OCI-LY3 (cell line): Measurements from ENCODE around the gene ATP2B1.
"Not testable (repeated sequence)": the region's sequence is repeated elsewhere in the genome, so short reads cannot be mapped to it uniquely, and the experiment has no call there.

Experiments used
- H2AFZ ChIP-seq: fragments of 200-600, 300-600 bp; shearing (Covaris generic); 2 replicates; pipeline ENCODE4 v1.6.0; 2014; ENCODE audit warnings: antibody characterized with exemption, low read depth, low read length
- H3K27ac ChIP-seq: fragments of 200-600, 300-600 bp; sonication (generic); 2 replicates; pipeline ENCODE4 v1.5.1; 2014; ENCODE audit warnings: mild to moderate bottlenecking, low read length, moderate library complexity, mixed read lengths
- H3K27me3 ChIP-seq: fragments of 200-600, 300-600 bp; sonication (generic); 2 replicates; pipeline ENCODE4 v1.6.1; 2014; ENCODE audit warnings: low read depth, low read length, mixed read lengths
- H3K36me3 ChIP-seq: fragments of 200-600, 300-600 bp; sonication (generic); replicated peaks from 2 replicates; pipeline ENCODE3; 2014; ENCODE audit warnings: low read depth, low read length, mixed read lengths
- H3K4me1 ChIP-seq: fragments of 300-600, 200-600 bp; sonication (generic); 2 replicates; pipeline ENCODE4 v1.6.1; 2014; ENCODE audit warnings: low read length, mixed read lengths
- H3K4me2 ChIP-seq: fragments of 200-600, 300-600 bp; sonication (generic); 2 replicates; pipeline ENCODE4 v1.6.1; 2014; ENCODE audit warnings: low read length, mixed read lengths
- H3K4me3 ChIP-seq: fragments of 300-600, 200-600 bp; sonication (generic); 2 replicates; pipeline ENCODE4 v1.5.1; 2014; ENCODE audit warnings: antibody characterized with exemption, mild to moderate bottlenecking, low read length, moderate library complexity
- H3K79me2 ChIP-seq: fragments of 300-600, 200-600 bp; shearing (Covaris generic); 2 replicates; pipeline ENCODE4 v1.6.1; 2014; ENCODE audit warnings: mild to moderate bottlenecking, low read length, mixed read lengths
- H3K9ac ChIP-seq: fragments of 300-600, 200-600 bp; shearing (Covaris generic); 2 replicates; pipeline ENCODE4 v1.6.0; 2014; ENCODE audit warnings: mild to moderate bottlenecking, low read length, moderate library complexity
- H3K9me3 ChIP-seq: fragments of 200-600, 300-600 bp; shearing (Covaris generic); 2 replicates; pipeline ENCODE4 v1.6.1; 2014; ENCODE audit warnings: low read length, mixed read lengths; ENCODE audit not compliant: insufficient read depth
- H4K20me1 ChIP-seq: fragments of 200-600, 300-600 bp; sonication (generic); 2 replicates; pipeline ENCODE4 v1.6.1; 2016; ENCODE audit warnings: low read length, mixed read lengths; ENCODE audit not compliant: insufficient read depth
- CTCF ChIP-seq: fragments of 200-600, 300-600 bp; sonication (generic); IDR thresholded peaks from 2 replicates; pipeline ENCODE4 v1.5.1; 2014; ENCODE audit warnings: antibody characterized with exemption, low read length, low read depth
- EZH2phosphoT487 ChIP-seq: fragments of 200-600 bp; shearing (Covaris generic); IDR thresholded peaks from 2 replicates; pipeline ENCODE4 v1.6.1; 2018; ENCODE audit warnings: antibody characterized with exemption, mixed run types, low read depth

ATP2B1 gene

GRCh38 chr12:89698607-89699006, 10.0 kb downstream of the ATP2B1 start:
- Histone ChIP-seq H3K9me3 (no peaks in the 10 kb centered on the region), H3K27ac (no peak overlapping the region), H3K4me1 (peaks cover 15% of the 10 kb centered on the region), H3K9ac (no peak overlapping the region), H4K20me1 (peaks cover 87% of the 10 kb centered on the region), H3K27me3 (no peaks in the 10 kb centered on the region), H3K36me3 (no peaks in the 10 kb centered on the region), H3K4me3 (no peak overlapping the region), H2AFZ (no peak overlapping the region), H3K4me2 (no peak overlapping the region), H3K79me2 (peaks cover 100% of the 10 kb centered on the region)
- TF ChIP-seq EZH2phosphoT487 (no peak), CTCF (no peak)

- H3K27me3 ChIP-seq, H3K4me1 ChIP-seq, H3K27ac ChIP-seq, H3K9ac ChIP-seq, H3K4me2 ChIP-seq, H3K36me3 ChIP-seq, H3K4me3 ChIP-seq, H2AFZ ChIP-seq, H3K9me3 ChIP-seq: not testable (repeated sequence)
- Histone ChIP-seq H4K20me1 (peaks cover 89% of the 10 kb centered on the region), H3K79me2 (peaks cover 100% of the 10 kb centered on the region)
These were observed 10.9 kb downstream of the ATP2B1 start for GRCh38 chr12:89697728-89698127.

GRCh38 chr12:89697296-89697695, 11.3 kb downstream of the ATP2B1 start:
- peaks cover 90% of the 10 kb centered on the region for H4K20me1 ChIP-seq
- no peak overlapping the region for H3K4me3 ChIP-seq
- no peak overlapping the region for H2AFZ ChIP-seq
- peaks cover 100% of the 10 kb centered on the region for H3K79me2 ChIP-seq
- no peaks in the 10 kb centered on the region for H3K27me3 ChIP-seq
- no peaks in the 10 kb centered on the region for H3K9me3 ChIP-seq
- no peak overlapping the region for H3K9ac ChIP-seq
- no peak overlapping the region for H3K27ac ChIP-seq
- H3K4me1 ChIP-seq = peaks cover 9% of the 10 kb centered on the region; the same call in 1 of the 2 replicates
- H3K36me3 ChIP-seq = no peaks in the 10 kb centered on the region
- no peak overlapping the region for H3K4me2 ChIP-seq
- TF ChIP-seq EZH2phosphoT487 (no peak), CTCF (no peak)

- TF ChIP-seq EZH2phosphoT487 = no peak
- TF ChIP-seq CTCF = no peak
- Histone ChIP-seq H3K27me3 (no peaks in the 10 kb centered on the region), H3K79me2 (peaks cover 100% of the 10 kb centered on the region), H3K27ac (no peak overlapping the region), H3K9me3 (no peaks in the 10 kb centered on the region), H3K36me3 (no peaks in the 10 kb centered on the region), H3K4me2 (no peak overlapping the region), H4K20me1 (peaks cover 91% of the 10 kb centered on the region), H3K9ac (no peak overlapping the region), H3K4me1 (peaks cover 9% of the 10 kb centered on the region; the same call in 1 of the 2 replicates), H2AFZ (no peak overlapping the region), H3K4me3 (no peak overlapping the region)
These were observed 12.8 kb downstream of the ATP2B1 start for GRCh38 chr12:89695830-89696229.

- TF ChIP-seq EZH2phosphoT487 (no peak), CTCF (no peak)
- H2AFZ ChIP-seq = no peak overlapping the region
- H4K20me1 ChIP-seq = peaks cover 88% of the 10 kb centered on the region
- H3K4me1 ChIP-seq = peaks cover 9% of the 10 kb centered on the region; the same call in 1 of the 2 replicates
- no peaks in the 10 kb centered on the region for H3K36me3 ChIP-seq
- H3K4me3 ChIP-seq = no peak overlapping the region
- no peaks in the 10 kb centered on the region for H3K27me3 ChIP-seq
- no peak overlapping the region for H3K9ac ChIP-seq
- H3K27ac ChIP-seq = no peak overlapping the region
- H3K9me3 ChIP-seq = no peaks in the 10 kb centered on the region
- H3K4me2 ChIP-seq = no peak overlapping the region
- peaks cover 100% of the 10 kb centered on the region for H3K79me2 ChIP-seq
These were observed 13.5 kb downstream of the ATP2B1 start for GRCh38 chr12:89695100-89695499.
